Epithelial cell of proximal tubule (primary cell): ENCODE data around the gene SHROOM3. TPM values are rescaled to one million over a fixed set of nuclear protein-coding genes. Genes with fewer than 3 reads are reported as not detected.

Experiments
- DNase-seq: peaks from one replicate; pipeline ENCODE4 v3.0.0-alpha.2; 2011; ENCODE audit warnings: low read depth
- H3K4me3 ChIP-seq: 2 replicates; pipeline ENCODE4 v1.5.1; 2011; ENCODE audit warnings: low read depth, mild to moderate bottlenecking, low read length
- total RNA-seq: library from RNA; depleted of rRNA; stranded (reverse); fragments of >200 nt; gene quantifications from 2 replicates; pipeline ENCODE4 v1.2.3, GENCODE V29; 2015
- TF ChIP-seq, protein P1 (sequence below): conservative IDR thresholded peaks from 2 replicates; pipeline ENCODE4 v1.5.1; 2012; ENCODE audit warnings: low read depth, mild to moderate bottlenecking, low read length

SHROOM3 gene
- total RNA-seq, 1 donor from 2014 or later: 109 TPM

DNA sequence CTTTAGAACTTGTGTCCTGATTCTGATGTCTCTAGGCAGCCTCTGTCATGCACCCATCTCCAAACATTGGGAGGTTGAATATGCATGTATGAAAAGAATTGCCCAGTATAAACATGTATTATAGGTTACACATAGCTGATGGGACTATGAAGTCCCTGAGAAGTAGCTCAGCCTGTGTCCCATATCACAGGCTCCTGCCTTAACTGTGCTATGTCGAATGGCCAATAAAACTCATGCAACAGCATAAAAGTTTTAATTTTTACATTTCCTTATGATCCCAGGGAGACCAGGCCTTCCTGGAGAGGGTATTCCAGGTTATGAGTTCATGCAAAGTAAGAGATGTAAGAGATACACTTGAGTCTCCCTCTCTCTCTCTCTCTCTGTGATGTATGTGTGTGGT, 217.4 kb downstream of the SHROOM3 start:
- DNase-seq: no peak
- no peak overlapping the region for H3K4me3 ChIP-seq
- TF ChIP-seq, protein P1, sequence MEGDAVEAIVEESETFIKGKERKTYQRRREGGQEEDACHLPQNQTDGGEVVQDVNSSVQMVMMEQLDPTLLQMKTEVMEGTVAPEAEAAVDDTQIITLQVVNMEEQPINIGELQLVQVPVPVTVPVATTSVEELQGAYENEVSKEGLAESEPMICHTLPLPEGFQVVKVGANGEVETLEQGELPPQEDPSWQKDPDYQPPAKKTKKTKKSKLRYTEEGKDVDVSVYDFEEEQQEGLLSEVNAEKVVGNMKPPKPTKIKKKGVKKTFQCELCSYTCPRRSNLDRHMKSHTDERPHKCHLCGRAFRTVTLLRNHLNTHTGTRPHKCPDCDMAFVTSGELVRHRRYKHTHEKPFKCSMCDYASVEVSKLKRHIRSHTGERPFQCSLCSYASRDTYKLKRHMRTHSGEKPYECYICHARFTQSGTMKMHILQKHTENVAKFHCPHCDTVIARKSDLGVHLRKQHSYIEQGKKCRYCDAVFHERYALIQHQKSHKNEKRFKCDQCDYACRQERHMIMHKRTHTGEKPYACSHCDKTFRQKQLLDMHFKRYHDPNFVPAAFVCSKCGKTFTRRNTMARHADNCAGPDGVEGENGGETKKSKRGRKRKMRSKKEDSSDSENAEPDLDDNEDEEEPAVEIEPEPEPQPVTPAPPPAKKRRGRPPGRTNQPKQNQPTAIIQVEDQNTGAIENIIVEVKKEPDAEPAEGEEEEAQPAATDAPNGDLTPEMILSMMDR: no peak

DNA sequence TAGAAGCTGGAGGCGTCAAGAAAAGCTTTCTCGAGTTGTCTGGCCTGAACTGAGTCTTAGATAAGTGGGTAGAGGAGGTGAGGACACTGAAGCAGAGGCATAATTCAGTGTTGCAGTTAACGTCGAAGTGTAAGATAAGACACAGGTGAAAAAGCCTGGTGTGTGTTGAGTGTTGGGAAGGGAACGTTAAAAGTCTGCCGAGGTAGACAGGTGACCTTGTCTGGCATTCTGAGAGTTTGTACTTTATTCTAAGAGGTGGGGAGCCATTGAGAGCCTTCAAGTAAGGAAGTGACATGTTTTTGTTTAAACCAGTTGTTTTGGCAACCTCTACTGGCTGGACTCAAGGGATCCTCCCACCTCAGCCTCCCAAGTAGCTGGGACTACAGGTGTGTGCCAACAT, 219.1 kb downstream of the SHROOM3 start:
- no peak overlapping the region for H3K4me3 ChIP-seq
- DNase-seq: no peak
- TF ChIP-seq, protein P1: no peak

DNA sequence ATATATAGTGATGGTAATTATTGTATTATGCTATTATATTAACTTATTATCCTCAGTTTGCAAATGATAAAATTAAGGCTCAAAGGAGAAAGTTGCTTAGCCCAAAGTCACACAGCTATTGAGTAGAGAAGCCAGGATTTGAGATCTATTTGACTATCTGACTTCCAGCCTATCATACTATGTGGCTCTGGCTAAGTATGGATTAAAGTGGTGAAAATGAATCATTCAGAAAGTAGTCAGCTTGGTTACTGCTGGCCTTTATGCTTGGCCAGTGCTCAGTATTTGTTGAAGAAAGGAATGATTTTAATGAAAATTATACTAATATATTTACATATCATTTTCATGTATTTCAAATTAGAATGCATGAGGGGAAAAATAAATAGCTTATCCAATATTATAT, 219.8 kb downstream of the SHROOM3 start:
- DNase-seq: no peak
- no peak overlapping the region for H3K4me3 ChIP-seq
- TF ChIP-seq, protein P1: no peak

DNA sequence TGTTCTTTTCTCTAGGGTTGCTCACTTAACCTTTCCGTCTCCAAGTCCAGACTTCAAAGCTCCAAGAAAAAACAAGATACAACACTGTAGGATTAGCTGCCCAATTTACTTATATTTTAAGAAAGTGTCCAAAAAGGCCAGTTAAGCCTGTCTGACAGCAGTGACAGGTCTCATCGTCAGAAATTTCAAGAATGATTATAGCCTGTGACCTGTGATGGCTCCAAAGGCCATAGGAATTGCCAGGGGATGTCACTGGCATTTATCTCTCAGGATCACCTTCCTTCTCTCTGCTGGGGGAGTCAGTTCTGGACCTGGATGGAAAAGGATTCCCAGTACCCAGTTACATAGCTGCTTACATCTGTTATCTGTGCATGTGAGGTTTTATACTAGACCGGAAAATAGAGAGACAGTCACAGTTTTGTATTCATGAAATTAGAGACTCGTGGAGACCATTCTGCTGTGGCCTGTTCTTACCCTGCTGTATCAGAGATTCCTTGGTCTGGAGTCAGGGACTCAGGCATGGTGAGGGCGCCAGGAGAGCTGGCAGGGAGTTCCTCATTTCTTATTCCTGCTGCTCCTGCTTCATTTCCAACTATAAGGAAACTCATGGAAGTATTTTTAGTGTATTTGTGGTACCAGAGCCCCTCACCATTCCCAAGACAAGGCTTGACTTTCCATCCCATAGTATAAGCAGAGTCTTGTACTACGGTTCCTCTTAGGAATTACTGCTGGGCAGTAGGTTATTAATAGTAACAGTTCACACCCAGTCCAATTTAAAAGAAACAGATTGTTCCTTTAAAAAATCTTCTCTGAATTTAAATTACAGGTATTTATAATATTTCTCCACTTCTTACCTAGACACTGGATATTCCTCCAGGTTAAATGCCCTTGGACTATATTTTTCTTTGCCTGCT, 220.8 kb downstream of the SHROOM3 start:
- H3K4me3 ChIP-seq: no peak overlapping the region
- TF ChIP-seq, protein P1: no peak
- no peak for DNase-seq

DNA sequence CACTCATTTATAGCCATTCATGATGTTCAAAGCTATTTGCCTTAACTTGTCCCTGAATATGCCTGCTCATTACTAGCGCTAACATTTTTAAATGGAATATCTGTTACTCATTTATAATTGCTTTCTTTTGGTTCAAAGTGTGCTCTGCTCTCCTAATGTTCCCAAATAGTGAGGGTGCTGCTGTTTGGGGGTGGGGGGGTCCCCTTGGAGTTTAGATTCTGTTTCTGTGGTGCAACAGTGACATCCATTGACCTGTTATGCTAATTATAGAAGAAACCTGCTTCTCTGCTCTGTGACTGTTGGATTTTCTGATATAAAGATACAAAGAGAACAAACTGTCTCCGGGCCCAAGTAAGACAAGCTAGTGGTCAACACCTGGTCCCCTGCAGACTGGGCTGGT, 222.4 kb downstream of the SHROOM3 start:
- H3K4me3 ChIP-seq: no peak overlapping the region
- TF ChIP-seq, protein P1: no peak
- DNase-seq: no peak

DNA sequence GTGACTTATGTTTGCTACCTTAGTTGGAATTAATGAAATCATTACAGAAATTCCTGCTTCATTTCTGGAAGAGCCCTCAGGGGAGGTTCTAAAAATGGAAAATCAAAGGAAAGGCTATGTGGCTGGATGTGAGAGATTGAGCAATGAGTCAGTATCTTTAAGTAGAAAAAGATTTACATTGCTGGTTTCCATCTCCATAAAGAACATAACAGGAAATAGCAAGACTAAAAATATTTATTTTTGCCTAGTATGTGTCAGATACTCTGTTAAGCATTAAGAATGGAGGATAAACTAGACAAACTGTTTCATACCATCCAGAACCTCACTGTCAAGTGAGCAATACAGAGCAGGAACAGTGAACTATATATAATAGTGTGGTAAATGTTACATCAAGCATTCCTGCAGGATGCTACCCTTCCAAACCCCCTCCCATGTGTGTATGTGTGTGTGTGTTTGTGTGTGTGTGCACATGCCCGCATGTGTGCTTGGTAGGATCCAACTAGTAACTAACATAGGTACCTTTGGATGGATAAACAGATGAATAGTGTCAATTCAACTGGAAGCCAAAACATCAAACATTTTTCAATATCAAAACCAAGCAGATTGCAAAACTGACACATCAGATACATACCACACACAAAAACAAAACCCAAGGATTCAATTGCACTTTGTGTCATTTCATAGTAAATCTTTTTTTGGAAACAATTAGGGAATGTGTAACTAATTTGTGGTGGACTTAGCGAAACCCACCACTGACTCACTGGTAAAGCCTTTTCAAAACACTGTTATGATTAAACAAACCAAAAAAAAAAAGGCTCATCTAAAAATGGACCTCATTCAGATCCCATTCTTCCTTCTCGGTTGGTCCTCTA, 223.4 kb downstream of the SHROOM3 start:
- DNase-seq: peak; percentile 15
- TF ChIP-seq, protein P1: no peak
- no peak overlapping the region for H3K4me3 ChIP-seq
